ENCODE data around the gene TTYH3.

TTYH3 gene

DNA sequence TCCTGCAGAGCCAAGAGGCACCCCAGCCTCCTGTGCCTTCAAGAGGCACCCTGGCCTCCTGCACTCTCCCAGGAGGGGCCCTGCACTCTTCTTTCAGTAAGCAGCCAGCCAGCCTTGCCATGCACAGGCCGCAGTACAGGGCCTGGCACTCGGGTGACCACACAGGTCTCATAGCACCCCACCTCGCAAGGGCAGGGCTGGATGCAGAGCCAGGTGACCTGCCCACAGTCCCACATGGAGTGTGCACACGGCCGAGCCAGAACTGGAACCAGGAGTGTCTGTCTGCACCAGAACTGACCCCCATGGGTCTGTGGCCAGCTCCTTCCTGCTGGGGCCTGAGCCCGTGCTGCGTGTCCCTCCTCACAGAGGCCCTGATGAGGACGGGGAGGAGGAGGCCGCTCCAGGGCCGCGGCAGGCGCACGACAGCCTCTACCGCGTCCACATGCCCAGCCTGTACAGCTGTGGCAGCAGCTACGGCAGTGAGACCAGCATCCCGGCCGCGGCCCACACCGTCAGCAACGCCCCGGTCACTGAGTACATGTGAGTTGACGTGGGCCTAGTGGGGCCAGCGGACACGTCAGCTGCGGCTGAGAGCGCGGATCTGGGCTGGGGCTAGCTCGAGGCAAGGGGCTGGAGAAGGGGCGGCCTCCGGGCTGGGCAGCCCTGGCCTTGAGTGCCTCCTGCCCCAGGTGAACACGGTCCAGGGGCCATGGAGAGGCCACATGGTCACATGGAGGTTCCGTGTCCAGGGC is 26.3 kb downstream of the TTYH3 start:
- no peak overlapping the region for H3K4me3 ChIP-seq (ENCODE audit: low read depth, low read length)
- TF ChIP-seq, protein P1, sequence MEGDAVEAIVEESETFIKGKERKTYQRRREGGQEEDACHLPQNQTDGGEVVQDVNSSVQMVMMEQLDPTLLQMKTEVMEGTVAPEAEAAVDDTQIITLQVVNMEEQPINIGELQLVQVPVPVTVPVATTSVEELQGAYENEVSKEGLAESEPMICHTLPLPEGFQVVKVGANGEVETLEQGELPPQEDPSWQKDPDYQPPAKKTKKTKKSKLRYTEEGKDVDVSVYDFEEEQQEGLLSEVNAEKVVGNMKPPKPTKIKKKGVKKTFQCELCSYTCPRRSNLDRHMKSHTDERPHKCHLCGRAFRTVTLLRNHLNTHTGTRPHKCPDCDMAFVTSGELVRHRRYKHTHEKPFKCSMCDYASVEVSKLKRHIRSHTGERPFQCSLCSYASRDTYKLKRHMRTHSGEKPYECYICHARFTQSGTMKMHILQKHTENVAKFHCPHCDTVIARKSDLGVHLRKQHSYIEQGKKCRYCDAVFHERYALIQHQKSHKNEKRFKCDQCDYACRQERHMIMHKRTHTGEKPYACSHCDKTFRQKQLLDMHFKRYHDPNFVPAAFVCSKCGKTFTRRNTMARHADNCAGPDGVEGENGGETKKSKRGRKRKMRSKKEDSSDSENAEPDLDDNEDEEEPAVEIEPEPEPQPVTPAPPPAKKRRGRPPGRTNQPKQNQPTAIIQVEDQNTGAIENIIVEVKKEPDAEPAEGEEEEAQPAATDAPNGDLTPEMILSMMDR (IDR thresholded peaks at IDR 0.05; ENCODE audit: control insufficient read depth, extremely low read depth, insufficient read depth) = no peak
- no peak for DNase-seq (ENCODE audit: low read depth)

DNA sequence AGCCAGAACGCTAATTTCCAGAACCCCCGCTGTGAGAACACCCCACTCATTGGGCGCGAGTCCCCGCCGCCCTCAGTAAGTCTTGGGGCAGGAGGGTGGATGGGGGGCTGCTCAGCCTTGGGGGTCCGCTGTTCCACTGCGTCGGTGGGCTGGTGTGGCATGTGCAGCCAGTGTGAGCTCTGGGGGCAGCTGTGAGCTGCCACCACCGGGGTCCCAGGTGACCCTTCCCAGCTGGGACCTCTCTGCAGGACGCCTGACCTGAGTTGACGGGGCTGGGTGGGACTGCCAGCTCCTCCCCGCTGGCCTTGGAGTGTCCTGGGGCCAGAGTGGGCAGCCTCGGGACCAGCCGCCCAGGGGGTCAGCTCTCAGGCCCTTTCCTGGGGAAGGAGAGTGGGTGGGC is 27.2 kb downstream of the TTYH3 start:
- TF ChIP-seq, protein P1 (IDR thresholded peaks at IDR 0.05; ENCODE audit: control insufficient read depth, extremely low read depth, insufficient read depth) = no peak
- DNase-seq (ENCODE audit: low read depth) = no peak
- no peak overlapping the region for H3K4me3 ChIP-seq (ENCODE audit: low read depth, low read length)

DNA sequence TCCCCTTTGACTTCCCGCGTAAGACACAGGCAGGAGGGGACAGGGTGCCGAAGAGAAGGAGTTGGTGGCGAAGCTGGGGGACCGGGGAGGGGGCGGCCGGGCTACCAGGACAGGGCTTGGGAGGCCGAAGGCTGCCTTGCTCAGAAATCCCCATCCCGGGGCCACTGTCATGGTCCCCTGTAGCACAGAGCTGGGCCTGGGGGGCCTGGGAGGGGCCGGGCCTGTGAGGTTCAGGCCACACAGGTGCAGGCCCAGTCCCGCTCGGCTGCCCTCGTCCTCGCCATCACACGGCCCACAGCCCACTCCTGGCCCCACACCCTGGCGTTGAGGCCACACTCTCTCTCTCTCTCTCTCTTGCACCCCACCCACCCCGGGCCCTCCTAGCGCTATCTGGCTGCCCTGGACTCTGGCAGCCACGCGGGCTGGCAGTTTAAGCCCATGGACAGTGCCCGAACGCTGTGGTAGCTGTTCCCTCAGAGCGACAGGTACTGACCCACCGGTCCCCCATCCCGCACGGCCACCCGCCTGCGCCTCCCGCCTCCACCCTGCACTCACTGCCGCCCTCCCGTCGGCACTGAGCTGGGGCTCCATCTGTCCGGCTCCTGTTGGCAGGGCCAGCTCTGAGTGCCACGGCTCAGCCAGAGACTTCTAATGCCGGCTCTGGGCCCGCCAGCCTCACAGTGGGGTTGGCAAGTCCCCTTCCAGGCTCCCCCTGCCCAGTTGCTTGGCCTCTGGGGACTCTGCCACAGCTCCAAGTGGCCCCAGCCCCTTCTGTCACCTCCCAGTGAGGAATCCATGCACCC is 28.0 kb downstream of the TTYH3 start:
- no peak for DNase-seq (ENCODE audit: low read depth)
- no peak overlapping the region for H3K4me3 ChIP-seq (ENCODE audit: low read depth, low read length)
- TF ChIP-seq, protein P1 (IDR thresholded peaks at IDR 0.05; ENCODE audit: control insufficient read depth, extremely low read depth, insufficient read depth) = no peak

DNA sequence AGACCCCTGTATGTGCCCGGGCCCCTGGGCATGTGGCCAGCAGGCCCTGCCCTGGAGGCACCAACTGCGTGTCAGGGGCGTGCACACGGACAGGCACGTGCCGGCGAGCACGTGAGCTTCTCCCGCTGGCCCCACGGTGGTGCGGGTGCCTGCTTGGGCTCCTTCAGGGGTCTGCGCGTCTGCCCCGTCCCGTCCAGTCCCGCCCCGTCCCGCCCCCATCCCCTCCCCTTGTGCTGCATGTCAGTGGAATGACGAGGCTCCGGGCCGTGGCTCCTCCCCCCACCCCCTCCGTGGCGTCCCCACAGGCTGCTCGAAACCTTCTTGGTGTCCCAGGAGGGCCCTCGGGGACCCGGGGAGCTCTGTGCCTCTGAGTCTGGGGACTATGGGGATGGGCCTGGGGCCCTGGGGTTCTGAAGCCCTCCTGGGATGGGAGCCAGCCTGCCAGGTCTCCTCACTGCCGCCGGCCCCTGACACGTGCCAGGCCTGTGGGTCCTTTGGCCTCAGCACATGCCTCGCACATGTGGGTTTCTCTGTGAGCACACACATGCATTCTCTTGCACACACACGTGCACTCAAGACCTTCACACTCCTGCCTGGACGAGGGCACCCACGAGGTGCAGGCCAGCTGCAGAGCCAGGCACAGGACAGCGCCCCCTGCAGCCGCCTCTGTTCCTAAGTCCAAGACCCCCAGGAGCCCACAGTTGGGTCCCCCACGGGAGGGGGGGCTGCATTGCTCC is 28.7 kb downstream of the TTYH3 start:
- TF ChIP-seq, protein P1 (IDR thresholded peaks at IDR 0.05; ENCODE audit: control insufficient read depth, extremely low read depth, insufficient read depth) = no peak
- H3K4me3 ChIP-seq (ENCODE audit: low read depth, low read length) = no peak overlapping the region
- no peak for DNase-seq (ENCODE audit: low read depth)

DNA sequence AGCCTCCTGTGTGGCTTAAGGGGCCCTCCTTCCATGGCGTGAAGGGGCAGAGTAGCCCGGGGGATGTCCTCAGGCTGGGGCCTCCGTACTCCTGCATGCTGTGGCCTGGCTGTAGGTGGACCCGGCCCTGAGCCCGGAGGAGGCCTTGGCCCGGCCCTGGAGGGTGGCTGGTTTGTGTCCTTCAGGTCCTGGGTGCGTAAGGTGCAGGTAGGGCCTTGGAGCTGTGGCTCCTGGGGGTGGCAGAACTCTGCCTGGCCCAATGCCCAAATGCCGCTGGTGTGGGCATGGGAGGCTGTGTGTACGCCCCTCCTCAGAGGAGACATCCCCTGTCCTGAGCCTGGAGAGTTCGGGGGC is 29.3 kb downstream of the TTYH3 start:
- no peak for DNase-seq (ENCODE audit: low read depth)
- H3K4me3 ChIP-seq (ENCODE audit: low read depth, low read length) = no peak overlapping the region
- TF ChIP-seq, protein P1 (IDR thresholded peaks at IDR 0.05; ENCODE audit: control insufficient read depth, extremely low read depth, insufficient read depth) = no peak

DNA sequence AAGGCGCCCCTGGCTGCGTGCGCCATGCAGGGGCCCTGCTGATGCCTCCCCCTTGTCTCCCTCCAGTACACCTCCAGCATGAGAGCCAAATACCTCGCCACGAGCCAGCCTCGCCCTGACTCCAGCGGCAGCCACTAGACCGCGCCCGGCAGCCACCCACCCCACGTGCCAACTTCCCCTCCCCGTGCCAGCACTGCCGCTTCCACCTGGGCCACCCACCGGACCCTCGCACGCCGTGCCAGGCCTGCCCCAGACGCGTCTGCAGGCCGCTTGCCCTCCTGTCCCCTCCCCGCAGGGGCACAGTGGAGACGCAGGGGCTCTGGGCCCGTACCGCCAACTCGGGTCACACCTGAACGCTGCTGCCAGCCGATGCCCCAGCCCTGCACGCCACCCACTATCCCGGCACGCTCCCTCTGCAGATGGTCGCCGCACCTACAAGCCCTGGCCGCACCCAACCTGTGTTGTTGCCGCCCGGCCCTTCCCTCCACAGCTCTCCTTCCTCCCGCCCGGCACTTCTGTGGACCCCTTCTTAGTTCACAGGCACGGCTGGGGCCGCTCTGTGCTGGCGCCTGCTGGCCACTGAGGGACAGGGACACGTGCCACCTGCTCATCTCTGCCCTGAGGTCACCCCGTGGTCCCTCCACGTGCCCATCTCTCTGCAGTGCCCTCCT is 30.0 kb downstream of the TTYH3 start:
- DNase-seq (ENCODE audit: low read depth) = no peak
- TF ChIP-seq, protein P1 (IDR thresholded peaks at IDR 0.05; ENCODE audit: control insufficient read depth, extremely low read depth, insufficient read depth) = no peak
- H3K4me3 ChIP-seq (ENCODE audit: low read depth, low read length) = no peak overlapping the region
